ENCODE measurements around the gene KRT7. TPM values are rescaled to one million over a fixed set of nuclear protein-coding genes. Genes with fewer than 3 reads are reported as not detected.

KRT7 gene
- total RNA-seq, 1 experiment from 2014 or later, result 10.0 TPM

- no peak overlapping the region for H2AK5ac ChIP-seq (ENCODE audit: insufficient read length, low read length)
- no peak overlapping the region for H3T11ph ChIP-seq (ENCODE audit: low read length)
- H3K4ac ChIP-seq (ENCODE audit: low read depth, low read length), result no peak overlapping the region
- no peak overlapping the region for H4K91ac ChIP-seq (ENCODE audit: insufficient read length, low read depth, low read length)
- Mint-ChIP-seq H3K27me3 (ENCODE audit: low read depth) (peaks cover 6% of the 10 kb centered on the region), H3K4me1 (peaks cover 10 to 36% of the 10 kb centered on the region in 2 experiments), H3K9me3 (no peaks in the 10 kb centered on the region), H3K36me3 (ENCODE audit: insufficient read depth in 1 of 3, low read depth in 3 of 3) (no peaks in the 10 kb centered on the region; a peak in 1 of 7 replicates), H3K4me3 (no peak overlapping the region), H3K27ac (no peak overlapping the region; a peak in 1 of 7 replicates)
- H3K23me2 ChIP-seq (ENCODE audit: insufficient read length, low read depth, low read length, poor library complexity, severe bottlenecking), result no peaks in the 10 kb centered on the region
- no peak overlapping the region for H4K8ac ChIP-seq (replicated peaks; ENCODE audit: insufficient read length, low read depth, low read length)
- H3K14ac ChIP-seq (ENCODE audit: insufficient read depth, low read length), result no peak overlapping the region; the same call in 1 of the 2 replicates
- peaks cover 3% of the 10 kb centered on the region; the same call in 1 of the 2 replicates for H3K4me1 ChIP-seq (ENCODE audit: insufficient read depth, low read length)
- no peaks in the 10 kb centered on the region for H3K79me2 ChIP-seq (ENCODE audit: insufficient read depth, low read length)
- H3K4me2 ChIP-seq (ENCODE audit: insufficient read depth, insufficient read length, low read length), result no peak overlapping the region
- no peaks in the 10 kb centered on the region for H3K27me3 ChIP-seq (ENCODE audit: insufficient read depth, low read length)
- H2AFZ ChIP-seq (ENCODE audit: low read length), result no peak overlapping the region
- no peak overlapping the region for H3K9ac ChIP-seq (ENCODE audit: extremely low read depth, insufficient read length, low read length)
- H4K20me1 ChIP-seq (ENCODE audit: control insufficient read depth, insufficient read depth, insufficient read length), result no peaks in the 10 kb centered on the region
- TF ChIP-seq, protein P1, sequence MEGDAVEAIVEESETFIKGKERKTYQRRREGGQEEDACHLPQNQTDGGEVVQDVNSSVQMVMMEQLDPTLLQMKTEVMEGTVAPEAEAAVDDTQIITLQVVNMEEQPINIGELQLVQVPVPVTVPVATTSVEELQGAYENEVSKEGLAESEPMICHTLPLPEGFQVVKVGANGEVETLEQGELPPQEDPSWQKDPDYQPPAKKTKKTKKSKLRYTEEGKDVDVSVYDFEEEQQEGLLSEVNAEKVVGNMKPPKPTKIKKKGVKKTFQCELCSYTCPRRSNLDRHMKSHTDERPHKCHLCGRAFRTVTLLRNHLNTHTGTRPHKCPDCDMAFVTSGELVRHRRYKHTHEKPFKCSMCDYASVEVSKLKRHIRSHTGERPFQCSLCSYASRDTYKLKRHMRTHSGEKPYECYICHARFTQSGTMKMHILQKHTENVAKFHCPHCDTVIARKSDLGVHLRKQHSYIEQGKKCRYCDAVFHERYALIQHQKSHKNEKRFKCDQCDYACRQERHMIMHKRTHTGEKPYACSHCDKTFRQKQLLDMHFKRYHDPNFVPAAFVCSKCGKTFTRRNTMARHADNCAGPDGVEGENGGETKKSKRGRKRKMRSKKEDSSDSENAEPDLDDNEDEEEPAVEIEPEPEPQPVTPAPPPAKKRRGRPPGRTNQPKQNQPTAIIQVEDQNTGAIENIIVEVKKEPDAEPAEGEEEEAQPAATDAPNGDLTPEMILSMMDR (conservative IDR thresholded peaks at IDR 0.05), result no peak
- H2BK15ac ChIP-seq (ENCODE audit: low read depth, low read length), result no peak overlapping the region
- no peak overlapping the region for H2BK5ac ChIP-seq (ENCODE audit: insufficient read length, low read length)
- no peak overlapping the region for H3K18ac ChIP-seq (ENCODE audit: insufficient read length, low read depth, low read length)
- H3K23ac ChIP-seq (ENCODE audit: insufficient read length, low read depth, low read length), result no peak overlapping the region
- no peak overlapping the region for H3K27ac ChIP-seq (ENCODE audit: insufficient read length, low read depth, low read length)
- no peak overlapping the region for H3K56ac ChIP-seq (ENCODE audit: insufficient read length, low read depth, low read length)
- no peak overlapping the region for H2BK20ac ChIP-seq (ENCODE audit: low read depth, low read length, poor library complexity, severe bottlenecking)
- no peak for DNase-seq
- H3K79me1 ChIP-seq (ENCODE audit: insufficient read depth, low read depth, low read length, poor library complexity, severe bottlenecking), result no peaks in the 10 kb centered on the region
- H2BK120ac ChIP-seq (ENCODE audit: low read depth, low read length, poor library complexity, severe bottlenecking), result no peak overlapping the region
- WGBS (ENCODE audit: extremely low coverage, insufficient read length, low lambda C conversion rate), result no CpG with 5 or more reads among the region's 7 CpGs
- H2BK12ac ChIP-seq (ENCODE audit: insufficient read length, low read depth, low read length), result no peak overlapping the region
- no peak overlapping the region for H4K5ac ChIP-seq (ENCODE audit: insufficient read length, low read depth, low read length)
- no peaks in the 10 kb centered on the region for H3K9me3 ChIP-seq (ENCODE audit: control insufficient read depth, low read depth, low read length)
Observed at GRCh38 chr12:52204931-52205505, 28.0 kb upstream of the KRT7 start.
